ENCODE measurements around the gene EIF5AL1. TPM values are rescaled to one million over a fixed set of nuclear protein-coding genes. Genes with fewer than 3 reads are reported as not detected.

The EIF5AL1 gene
- total and polyA plus RNA-seq, 2 of the 13 experiments (the other 11 are each of a cell fraction or from before 2014, with no cell fraction given) = 0.22 to 0.50 TPM

DNA sequence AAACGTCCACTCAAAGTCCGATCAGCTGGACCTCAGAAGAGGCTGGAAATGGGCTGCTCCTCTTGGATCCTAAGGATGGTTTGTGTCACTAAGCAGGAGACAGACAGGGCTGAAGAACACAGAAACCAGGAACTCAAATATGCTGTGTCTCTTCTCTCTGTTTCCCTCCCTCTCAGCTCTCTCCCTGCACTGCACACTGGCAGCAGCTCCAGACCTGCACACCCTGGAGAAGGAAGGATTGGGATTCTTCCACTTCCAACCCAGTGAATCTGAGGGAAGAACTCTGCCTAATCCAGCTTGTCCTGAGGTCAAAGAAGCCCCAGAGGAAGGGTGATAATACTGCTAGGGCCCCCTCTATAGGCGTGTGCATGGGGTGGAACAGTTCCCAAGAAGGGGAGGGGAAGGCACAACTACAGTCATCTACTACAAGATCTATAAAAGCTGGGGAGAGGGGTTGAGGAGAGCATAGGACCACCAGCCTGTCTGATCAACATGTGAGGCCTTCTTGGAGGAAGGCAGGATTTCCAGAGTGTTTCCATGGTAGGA lies 44.2 kb upstream of the EIF5AL1 start:
- BruUV-seq (replicated peaks) = no TSS peak
- DNase-seq (ENCODE audit: low spot score) (no peak), ATAC-seq (peak; percentile 66), FAIRE-seq (no peak)
- no peak overlapping the region for H3K9ac ChIP-seq (ENCODE audit: insufficient read depth, low read depth, low read length)
- H3K27ac ChIP-seq (ENCODE audit: extremely low read length, insufficient read depth, low read length) = no peak overlapping the region
- H3K4me1 ChIP-seq (ENCODE audit: insufficient read depth, low read length) = peaks cover 15% of the 10 kb centered on the region
- POLR2A ChIA-PET = interaction anchor here (0.9 to 1.1 kb wide), 2 partner anchors 88 to 94 kb away, joined by 3 to 6 read pairs; no protein-coding TSS in a partner anchor
- H3K9me3 ChIP-seq (ENCODE audit: low read length) = no peaks in the 10 kb centered on the region
- no peaks in the 10 kb centered on the region for H4K20me1 ChIP-seq (ENCODE audit: insufficient read depth, low read length)
- no peaks in the 10 kb centered on the region for H3K36me3 ChIP-seq (replicated peaks in 1 of 2; ENCODE audit: control insufficient read depth in 1 of 2, insufficient read depth in 2 of 2, low read length in 2 of 2)
- peaks cover 0 to 16% of the 10 kb centered on the region in 2 experiments; a peak in 3 of 5 replicates for H3K27me3 ChIP-seq (ENCODE audit: control insufficient read depth in 1 of 2, insufficient read depth in 2 of 2, low read length in 2 of 2)
- H3K4me2 ChIP-seq (ENCODE audit: low read depth, low read length) = peak overlapping the region; percentile 29; the same call in 1 of the 2 replicates
- CTCF ChIA-PET (ENCODE audit: low intra/inter-chr PET ratio, low total read pairs) = interaction anchor here (2.1 to 2.2 kb wide), 2 partner anchors 67 to 93 kb away, joined by 13 to 19 read pairs; no protein-coding TSS in a partner anchor
- no peak overlapping the region for H3K4me3 ChIP-seq (replicated peaks in 1 of 3; ENCODE audit: insufficient read depth in 1 of 3, low read depth in 2 of 3, low read length in 3 of 3)
- H2AFZ ChIP-seq (ENCODE audit: low read length) = no peak overlapping the region
- intact Hi-C loops (cut with micrococcal nuclease; ENCODE audit: unreplicated experiment) (loop anchor here (5.0 kb wide), 1 partner anchor 36 kb away; no protein-coding TSS in a partner anchor), in situ Hi-C loops (cut with HindIII; ENCODE audit: extremely low pct_ligation_motif_present, low pct_unique_long_range_greater_than_20kb) (no loop called here)
- H3K79me2 ChIP-seq (ENCODE audit: insufficient read depth, low read length) = no peaks in the 10 kb centered on the region
- TF ChIP-seq ZNF3 (CRISPR knock-in tag; IDR thresholded peaks at IDR 0.05) (no peak), STAG1 (CRISPR knock-in tag; IDR thresholded peaks at IDR 0.05) (peak; percentile 23; the same call in 1 of the 2 replicates)
- WGBS (ENCODE audit: low lambda C conversion rate) = 0% methylated on average over 1 of the region's 3 CpGs

DNA sequence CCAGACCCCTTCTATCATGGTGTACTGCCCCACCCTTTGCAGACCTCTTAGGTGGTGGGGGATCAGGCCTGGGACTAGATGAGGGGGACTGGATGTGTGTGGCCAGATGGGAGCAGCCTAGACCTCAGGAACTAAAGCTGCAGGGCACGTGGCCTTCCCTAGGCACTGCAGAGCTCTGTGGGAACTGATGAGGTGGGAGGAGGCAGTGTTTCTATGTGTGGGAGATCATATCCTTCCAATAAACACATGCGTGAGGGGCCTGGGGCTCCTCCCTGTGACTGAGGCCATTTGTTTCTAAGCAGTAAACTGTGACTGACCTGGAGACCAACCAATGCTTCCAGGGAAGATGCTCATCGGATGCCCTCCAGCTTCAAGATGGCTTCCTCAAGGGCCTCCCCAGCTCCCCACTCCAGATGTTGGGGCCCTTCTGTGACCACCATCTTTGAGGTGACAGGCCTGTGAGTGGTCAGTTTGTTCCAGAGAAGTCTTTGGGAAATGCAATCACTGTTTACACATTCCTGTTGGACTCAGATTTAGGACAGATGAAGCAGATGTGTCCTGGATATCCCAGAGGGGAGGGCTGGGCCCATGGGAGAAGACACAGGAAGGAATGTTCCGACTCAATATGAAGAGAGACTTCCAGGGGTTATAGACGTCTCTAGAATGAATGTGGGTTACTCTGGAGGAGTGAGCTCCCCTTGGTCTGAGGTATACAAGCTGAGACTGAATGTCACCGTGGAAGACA lies 43.3 kb upstream of the EIF5AL1 start:
- no TSS peak for BruUV-seq (replicated peaks)
- POLR2A ChIA-PET = no interaction called here
- TF ChIP-seq ZNF746 (CRISPR knock-in tag; IDR thresholded peaks at IDR 0.05) (no peak), SMARCE1 (IDR thresholded peaks at IDR 0.05; ENCODE audit: borderline replicate concordance) (no peak), SNAPC2 (CRISPR knock-in tag; IDR thresholded peaks at IDR 0.05) (no peak), NR1H2 (CRISPR knock-in tag; IDR thresholded peaks at IDR 0.05; ENCODE audit: borderline replicate concordance, low read depth) (no peak), MAF1 (CRISPR knock-in tag; IDR thresholded peaks at IDR 0.05; ENCODE audit: borderline replicate concordance) (no peak), MED1 (CRISPR knock-in tag; IDR thresholded peaks at IDR 0.05) (no peak), SP4 (CRISPR knock-in tag; IDR thresholded peaks at IDR 0.05) (no peak), CEBPB (IDR thresholded peaks at IDR 0.05; ENCODE audit: borderline replicate concordance, low read depth, low read length) (no peak), POGZ (CRISPR knock-in tag; IDR thresholded peaks at IDR 0.05) (no peak), ZNF605 (CRISPR knock-in tag; IDR thresholded peaks at IDR 0.05) (no peak), RAD21 (CRISPR knock-in tag; IDR thresholded peaks at IDR 0.05) (no peak)
- TF ChIP-seq, protein P1, sequence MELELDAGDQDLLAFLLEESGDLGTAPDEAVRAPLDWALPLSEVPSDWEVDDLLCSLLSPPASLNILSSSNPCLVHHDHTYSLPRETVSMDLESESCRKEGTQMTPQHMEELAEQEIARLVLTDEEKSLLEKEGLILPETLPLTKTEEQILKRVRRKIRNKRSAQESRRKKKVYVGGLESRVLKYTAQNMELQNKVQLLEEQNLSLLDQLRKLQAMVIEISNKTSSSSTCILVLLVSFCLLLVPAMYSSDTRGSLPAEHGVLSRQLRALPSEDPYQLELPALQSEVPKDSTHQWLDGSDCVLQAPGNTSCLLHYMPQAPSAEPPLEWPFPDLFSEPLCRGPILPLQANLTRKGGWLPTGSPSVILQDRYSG (CRISPR knock-in tag; IDR thresholded peaks at IDR 0.05) = no peak
- TF ChIP-seq, protein P2, sequence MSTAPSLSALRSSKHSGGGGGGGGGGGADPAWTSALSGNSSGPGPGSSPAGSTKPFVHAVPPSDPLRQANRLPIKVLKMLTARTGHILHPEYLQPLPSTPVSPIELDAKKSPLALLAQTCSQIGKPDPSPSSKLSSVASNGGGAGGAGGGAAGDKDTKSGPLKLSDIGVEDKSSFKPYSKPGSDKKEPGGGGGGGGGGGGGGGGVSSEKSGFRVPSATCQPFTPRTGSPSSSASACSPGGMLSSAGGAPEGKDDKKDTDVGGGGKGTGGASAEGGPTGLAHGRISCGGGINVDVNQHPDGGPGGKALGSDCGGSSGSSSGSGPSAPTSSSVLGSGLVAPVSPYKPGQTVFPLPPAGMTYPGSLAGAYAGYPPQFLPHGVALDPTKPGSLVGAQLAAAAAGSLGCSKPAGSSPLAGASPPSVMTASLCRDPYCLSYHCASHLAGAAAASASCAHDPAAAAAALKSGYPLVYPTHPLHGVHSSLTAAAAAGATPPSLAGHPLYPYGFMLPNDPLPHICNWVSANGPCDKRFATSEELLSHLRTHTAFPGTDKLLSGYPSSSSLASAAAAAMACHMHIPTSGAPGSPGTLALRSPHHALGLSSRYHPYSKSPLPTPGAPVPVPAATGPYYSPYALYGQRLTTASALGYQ (CRISPR knock-in tag; IDR thresholded peaks at IDR 0.05) = no peak
- TF ChIP-seq, protein P3, sequence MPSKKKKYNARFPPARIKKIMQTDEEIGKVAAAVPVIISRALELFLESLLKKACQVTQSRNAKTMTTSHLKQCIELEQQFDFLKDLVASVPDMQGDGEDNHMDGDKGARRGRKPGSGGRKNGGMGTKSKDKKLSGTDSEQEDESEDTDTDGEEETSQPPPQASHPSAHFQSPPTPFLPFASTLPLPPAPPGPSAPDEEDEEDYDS (CRISPR knock-in tag; IDR thresholded peaks at IDR 0.05) = no peak

More for the DNA sequence above, 43.3 kb upstream of the EIF5AL1 start:
- Histone ChIP-seq H3K27ac (ENCODE audit: extremely low read length, insufficient read depth, low read length) (no peak overlapping the region), H3K27me3 (ENCODE audit: control insufficient read depth in 1 of 2, insufficient read depth in 2 of 2, low read length in 2 of 2) (peaks cover 0 to 9% of the 10 kb centered on the region in 2 experiments; a peak in 3 of 5 replicates), H4K20me1 (ENCODE audit: insufficient read depth, low read length) (no peaks in the 10 kb centered on the region), H2AFZ (ENCODE audit: low read length) (no peak overlapping the region), H3K4me3 (replicated peaks in 1 of 3; ENCODE audit: insufficient read depth in 1 of 3, low read depth in 2 of 3, low read length in 3 of 3) (no peak overlapping the region), H3K4me2 (ENCODE audit: low read depth, low read length) (no peak overlapping the region), H3K9ac (ENCODE audit: insufficient read depth, low read depth, low read length) (no peak overlapping the region), H3K4me1 (ENCODE audit: insufficient read depth, low read length) (peaks cover 23% of the 10 kb centered on the region), H3K79me2 (ENCODE audit: insufficient read depth, low read length) (no peaks in the 10 kb centered on the region), H3K36me3 (replicated peaks in 1 of 2; ENCODE audit: control insufficient read depth in 1 of 2, insufficient read depth in 2 of 2, low read length in 2 of 2) (no peaks in the 10 kb centered on the region), H3K9me3 (ENCODE audit: low read length) (no peaks in the 10 kb centered on the region)
- FAIRE-seq = no peak
- in situ Hi-C loops (cut with HindIII; ENCODE audit: extremely low pct_ligation_motif_present, low pct_unique_long_range_greater_than_20kb) = no loop called here
- CTCF ChIA-PET (ENCODE audit: low intra/inter-chr PET ratio, low total read pairs) = no interaction called here
- DNase-seq (ENCODE audit: low spot score) = no peak
- intact Hi-C loops (cut with micrococcal nuclease; ENCODE audit: unreplicated experiment) = loop anchor here (5.0 kb wide), 1 partner anchor 37 kb away; no protein-coding TSS in a partner anchor
- no peak for ATAC-seq
- 17% methylated on average over 5 of the region's 6 CpGs for WGBS (ENCODE audit: low lambda C conversion rate)
